HG03457 (cell line): ENCODE measurements around the gene CRAMP1.
"Not testable (repeated sequence)": the region's sequence is repeated elsewhere in the genome, so short reads cannot be mapped to it uniquely, and the experiment has no call there.

Experiments used
- ATAC-seq: cut with Tn5 transposase; IDR thresholded peaks from one replicate; pipeline ENCODE4 v1.9.1; 2021; ENCODE audit warnings: moderate number of reproducible peaks; ENCODE audit not compliant: unreplicated experiment

The CRAMP1 gene

GRCh38 chr16:1709356-1709755, 97.2 kb downstream of the CRAMP1 start:
- ATAC-seq, result no peak

DNA sequence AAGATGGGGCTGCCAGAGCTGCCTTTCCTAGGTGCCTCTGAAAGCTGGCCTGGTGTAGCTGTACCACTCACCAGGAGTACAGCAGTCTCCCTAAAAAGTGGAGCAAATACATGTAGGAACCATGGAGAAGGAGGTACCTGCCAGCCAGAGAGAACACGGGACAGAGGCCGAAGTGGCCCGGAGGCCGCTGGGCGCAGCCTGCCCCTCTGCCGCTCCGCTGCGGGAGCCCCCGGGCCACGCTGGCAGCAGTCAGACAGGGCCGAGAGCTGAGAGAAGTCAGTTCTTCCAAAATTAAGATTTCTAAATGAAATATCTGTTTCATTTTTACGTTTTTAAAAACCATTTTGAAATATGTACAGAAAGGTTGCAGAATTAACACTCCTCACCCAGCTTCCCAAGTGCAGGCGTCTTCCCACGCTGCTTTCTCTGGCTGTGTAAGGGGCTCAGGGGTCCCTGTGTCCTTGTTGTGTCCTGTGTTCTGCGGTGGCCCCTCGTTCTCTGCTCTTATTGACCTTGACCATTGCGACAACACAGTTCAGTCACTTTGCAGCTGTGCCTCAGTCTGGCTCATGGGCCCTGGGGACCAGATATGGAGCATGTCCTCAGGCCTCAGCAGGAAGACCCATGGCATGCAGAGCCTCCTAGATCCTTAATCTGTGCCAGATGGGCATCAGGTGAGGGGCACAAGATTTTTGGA, 98.8 kb downstream of the CRAMP1 start:
- no peak for ATAC-seq

- ATAC-seq, result no peak
These were observed 100.7 kb downstream of the CRAMP1 start for GRCh38 chr16:1712791-1713261.

DNA sequence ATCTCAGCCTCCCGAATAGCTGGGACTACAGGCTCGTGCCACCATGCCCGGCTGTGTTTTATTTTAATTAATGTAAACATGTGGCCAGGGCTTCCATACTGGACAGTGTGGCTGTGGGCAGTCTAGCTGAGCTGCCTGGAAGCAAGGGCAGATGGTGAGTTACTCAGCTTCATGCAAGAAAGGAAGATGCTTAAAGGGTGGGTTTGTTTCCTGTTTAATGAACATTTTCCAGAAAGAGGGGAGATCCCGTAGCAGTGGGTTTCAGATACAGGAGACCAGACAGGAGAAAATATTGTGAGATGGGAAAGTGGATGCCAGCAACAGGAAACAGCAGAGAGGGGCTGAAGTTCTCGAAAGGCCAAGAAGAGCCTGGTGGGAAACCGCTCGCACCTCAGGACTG, 101.2 kb downstream of the CRAMP1 start:
- ATAC-seq, result no peak

DNA sequence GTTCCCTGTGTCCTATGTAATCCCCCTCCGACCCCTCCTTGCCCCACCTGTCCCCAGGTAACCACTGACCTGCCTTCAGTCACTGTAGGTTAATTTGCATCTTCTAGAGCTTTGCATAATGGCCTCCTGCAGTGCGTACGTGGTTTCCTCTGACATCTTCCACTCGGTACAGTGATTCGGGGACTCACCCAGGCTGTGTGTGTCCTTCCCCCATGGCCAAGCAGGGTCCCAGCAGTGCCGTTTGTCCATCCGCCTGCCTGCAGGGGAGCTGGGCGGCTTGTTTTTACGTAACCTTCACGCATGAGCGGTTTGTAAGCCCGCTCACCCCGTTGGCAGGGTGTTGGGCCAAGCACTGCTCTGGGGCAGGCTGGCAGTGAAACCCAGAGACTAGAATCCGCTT, 101.8 kb downstream of the CRAMP1 start:
- ATAC-seq, result no peak

DNA sequence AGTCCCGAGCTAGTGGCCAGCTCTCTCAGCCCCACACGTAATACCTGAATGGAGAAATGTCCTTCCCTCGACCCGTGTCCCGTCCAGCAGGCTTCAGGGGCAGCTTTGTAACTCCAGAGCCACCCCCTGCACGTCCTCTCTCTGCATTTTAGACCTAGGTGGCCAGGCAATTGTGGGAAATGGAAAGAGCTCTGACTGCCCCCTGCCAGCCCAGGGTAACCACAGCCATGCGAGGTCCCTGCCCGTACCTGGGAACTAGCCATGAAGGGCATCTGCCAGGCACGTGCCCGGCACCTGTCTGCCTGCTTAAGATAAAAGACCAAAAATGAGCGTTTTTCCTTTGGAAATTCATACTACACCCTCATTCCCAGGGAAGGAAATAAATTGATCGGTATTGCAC, 103.1 kb downstream of the CRAMP1 start:
- ATAC-seq, result no peak

GRCh38 chr16:1718236-1718635, 106.1 kb downstream of the CRAMP1 start:
- ATAC-seq, result not testable (repeated sequence)

- ATAC-seq, result not testable (repeated sequence)
These were observed 107.5 kb downstream of the CRAMP1 start for GRCh38 chr16:1719559-1720229.

GRCh38 chr16:1721372-1721771, 109.2 kb downstream of the CRAMP1 start:
- ATAC-seq, result no peak

- ATAC-seq, result no peak
These were observed 111.4 kb downstream of the CRAMP1 start for GRCh38 chr16:1723450-1724147.

- no peak for ATAC-seq
These were observed 112.3 kb downstream of the CRAMP1 start for GRCh38 chr16:1724491-1724890.

GRCh38 chr16:1726661-1727502, 114.7 kb downstream of the CRAMP1 start:
- no peak for ATAC-seq
